Kidney capillary endothelial cell (primary cell): Measurements from ENCODE around the gene TMC7.
A peak's percentile ranks its signal among the peaks of the same experiment; 100 is the strongest.
"Not testable (repeated sequence)": the region's sequence is repeated elsewhere in the genome, so short reads cannot be mapped to it uniquely, and the experiment has no call there.

Source experiments
- DNase-seq: peaks from one replicate; pipeline ENCODE4 v3.0.0-alpha.2; 2018; ENCODE audit warnings: low spot score

The TMC7 gene

DNA sequence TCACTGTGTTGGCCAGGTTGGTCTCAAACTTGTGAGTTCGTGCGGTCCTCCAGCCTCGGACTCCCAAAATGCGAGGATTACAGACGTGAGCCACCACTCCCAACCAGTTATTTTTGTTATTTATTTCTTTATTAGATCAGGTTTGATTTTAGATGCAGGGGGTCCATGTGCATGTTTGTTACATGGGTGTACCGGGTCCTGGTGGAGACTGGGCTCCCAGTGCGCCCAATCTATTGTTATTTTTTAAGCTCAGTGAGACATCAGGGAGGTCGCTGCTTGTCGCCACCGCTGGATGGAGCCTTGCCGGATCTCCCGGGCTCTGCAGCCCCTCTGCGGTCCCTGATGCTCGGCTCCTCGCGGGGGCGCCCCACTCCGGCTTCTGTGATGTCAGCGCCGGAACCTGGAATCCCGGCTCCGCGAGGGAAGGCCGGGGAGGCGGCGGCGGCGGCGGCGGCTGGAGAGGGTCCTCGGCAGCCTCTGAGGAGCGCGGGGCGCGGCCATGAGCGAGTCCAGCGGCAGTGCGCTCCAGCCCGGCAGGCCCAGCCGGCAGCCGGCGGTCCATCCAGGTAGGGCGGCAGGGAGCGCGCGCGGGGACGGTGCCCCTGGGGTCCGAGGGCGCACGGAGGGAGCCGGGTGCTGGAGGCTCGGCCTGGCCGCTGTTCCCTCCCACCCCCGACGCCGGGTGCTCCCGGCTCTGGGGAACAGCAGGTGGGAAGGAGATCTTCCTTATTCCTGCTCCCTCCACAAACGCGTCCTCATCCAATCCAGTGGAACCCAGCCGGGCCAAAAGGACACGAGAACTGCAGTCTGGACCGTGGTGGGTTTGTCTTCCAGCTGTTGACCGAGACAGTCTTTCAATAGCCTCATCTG is at the start of gene TMC7:
TMC7 (plus strand) TSS at position 370 of the 870 bp plus-strand sequence; CDS start at position 500, 130 bp downstream.
- DNase-seq = peak; percentile 89

DNA sequence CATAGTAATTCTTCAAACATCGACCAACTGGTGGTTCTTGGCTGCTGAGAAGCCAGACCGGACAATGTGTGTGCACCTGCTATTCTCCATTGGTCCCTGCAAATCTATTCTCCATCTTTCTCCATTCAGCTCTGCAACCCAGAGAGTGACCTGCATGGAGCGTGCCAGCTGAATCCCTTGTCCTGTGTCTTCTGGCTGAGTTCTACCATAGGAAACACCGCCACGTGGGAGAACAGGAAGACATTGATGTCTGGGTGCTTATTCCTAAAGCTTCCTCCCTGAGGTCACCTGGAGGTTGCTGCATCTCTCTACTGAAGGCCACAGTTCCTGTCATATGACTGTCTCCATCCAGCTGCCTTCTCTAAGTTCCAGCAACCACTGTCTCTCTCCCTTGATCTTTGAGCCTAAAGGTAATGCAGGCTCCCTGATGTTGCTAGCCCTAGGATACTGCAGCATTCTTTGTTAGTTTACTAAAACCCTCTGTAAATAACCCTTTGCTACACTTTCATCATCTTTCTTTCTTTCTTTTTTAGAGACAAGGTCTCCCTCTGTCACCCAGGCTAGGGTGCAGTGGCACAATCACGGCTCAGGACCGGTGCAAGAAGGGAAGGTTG is 46.9 kb upstream of the TMC7 start:
- no peak for DNase-seq

DNA sequence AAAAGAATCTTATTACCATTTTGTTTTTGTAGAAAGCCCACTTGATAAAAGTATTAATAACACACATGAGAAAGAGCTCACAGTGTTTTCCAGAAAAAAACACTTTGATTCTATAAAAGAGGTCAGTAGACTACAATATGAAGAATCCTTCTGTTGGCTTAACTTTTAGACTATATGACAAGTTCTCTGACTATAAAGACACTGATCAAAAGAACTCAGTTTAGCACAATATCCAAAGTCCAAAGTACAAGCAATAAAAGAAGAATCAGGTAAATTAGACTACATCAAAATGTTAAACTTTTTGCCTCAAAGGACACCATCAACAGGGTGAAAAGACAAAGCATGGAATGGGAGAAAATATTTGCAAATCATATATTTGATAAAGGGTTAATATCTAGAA is 46.3 kb upstream of the TMC7 start:
- no peak for DNase-seq

DNA sequence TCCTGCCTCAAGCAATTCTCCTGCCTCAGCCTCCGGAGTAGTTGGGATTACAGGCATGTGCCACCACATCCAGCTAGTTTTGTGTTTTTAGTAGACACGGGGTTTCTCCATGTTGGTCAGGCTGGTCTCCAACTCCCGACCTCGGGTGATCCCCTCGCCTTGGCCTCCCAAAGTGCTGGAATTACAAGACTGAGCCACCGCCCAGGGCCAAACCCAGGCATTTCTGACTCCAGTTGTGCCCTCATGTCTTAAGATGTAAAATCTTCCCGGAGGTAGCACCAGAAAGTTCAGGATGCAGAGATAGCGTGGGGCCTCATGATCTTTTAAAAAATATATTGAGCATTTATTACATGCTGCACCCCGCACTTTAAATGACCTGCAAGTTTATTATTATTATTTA is 44.7 kb upstream of the TMC7 start:
- no peak for DNase-seq

DNA sequence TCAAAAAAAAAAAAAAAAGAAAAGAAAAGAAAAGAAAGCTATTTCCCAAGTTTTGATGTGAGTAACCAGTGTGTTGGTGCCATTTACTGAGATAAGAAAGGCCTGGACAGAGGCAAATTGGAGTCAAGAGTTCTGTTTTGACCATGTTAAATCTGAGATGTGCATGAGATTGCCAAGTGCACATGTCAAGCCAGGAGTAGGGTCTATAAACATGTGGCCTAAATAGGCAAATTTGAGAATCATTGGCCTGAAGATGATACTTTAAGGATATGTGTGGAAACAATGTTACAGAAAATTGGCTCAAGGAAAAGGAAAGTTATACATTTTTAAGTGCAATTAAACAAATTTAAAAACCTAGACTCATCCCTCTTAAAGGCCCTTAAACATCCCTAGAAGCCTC is 42.3 kb upstream of the TMC7 start:
- no peak for DNase-seq

DNA sequence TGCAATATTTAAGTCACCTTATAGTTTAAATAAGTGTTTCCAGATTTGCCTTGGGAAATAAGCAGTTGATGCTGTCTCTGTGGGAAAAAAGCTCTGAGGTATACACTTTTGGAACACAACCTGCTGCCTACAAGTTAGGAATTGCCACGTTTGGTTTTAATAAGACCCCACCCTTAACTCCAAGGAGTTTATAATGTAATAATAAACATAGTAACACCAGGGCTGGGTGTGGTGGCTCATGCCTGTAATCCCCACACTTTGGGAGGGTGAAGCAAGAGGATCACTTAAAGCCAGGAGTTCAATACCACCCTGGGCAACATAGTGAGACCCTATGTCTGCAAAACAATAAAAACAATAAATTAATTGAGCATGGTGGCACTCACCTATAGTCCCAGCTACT is 41.7 kb upstream of the TMC7 start:
- no peak for DNase-seq

DNA sequence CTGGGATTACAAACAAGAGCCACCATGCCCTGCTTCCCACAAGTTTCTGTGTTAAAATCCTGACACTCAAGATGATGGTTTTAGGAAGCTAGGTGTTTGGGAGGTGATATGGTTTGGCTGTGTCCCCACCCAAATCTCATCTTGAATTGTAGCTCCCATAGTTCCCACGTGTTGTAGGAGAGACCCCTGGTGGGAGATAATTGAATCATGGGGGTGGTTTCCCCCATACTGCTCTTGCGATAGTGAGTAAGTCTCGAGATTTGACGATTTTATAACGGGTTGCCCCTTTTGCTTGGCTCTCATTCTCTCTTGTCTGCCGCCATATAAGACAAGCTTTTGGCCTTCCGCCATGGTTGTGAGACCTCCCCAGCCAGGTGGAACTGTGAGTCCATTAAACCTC is 40.3 kb upstream of the TMC7 start:
- DNase-seq = no peak

DNA sequence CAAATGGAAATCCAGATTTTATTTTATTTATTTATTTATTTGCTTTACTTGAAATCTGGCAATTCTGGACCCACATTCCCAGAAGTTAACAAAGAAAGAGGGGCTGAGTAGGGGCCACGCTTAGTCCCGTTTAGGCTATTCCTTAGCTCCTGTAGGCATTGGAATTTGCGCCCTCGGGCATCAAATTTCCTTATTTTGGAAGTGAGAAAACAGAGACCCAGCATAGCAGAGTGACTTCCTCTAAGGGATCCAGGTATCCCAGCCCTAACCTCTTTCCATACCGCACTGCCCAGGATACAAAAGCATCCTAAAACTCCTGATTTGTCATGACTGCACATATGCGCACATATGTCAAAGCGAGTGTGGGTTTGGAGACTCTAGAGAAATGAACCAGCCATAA is 38.5 kb upstream of the TMC7 start:
- no peak for DNase-seq

DNA sequence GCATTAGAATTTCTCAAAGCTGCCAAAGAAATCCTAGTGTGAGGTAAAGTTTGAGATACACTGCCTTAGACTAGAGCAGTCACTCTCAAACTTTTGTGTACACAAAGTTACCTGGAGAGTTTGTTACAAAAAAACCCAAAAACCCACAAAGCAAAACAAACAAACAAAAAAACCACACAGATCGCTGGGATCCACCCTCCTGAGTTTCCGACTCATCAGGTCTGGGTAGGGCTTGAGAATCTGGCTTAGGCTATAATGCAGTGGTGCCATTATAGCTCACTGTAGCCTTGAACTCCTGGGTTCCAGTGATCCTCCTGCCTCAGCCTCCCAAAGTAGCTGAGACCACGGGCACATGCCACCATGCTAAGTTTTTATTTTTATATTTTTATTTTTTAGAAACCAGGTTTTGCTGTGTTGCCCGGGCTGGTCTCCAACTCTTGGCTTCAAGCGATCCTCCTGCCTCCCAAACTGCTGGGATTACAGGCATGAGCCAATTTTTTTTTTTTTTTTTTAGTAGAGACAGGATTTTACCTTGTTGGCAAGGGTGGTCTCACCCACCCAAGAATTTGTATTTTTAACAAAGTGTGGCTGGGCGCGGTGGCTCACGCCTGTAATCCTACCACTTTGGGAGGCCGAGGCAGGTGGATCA is 35.2 kb upstream of the TMC7 start:
- no peak for DNase-seq

DNA sequence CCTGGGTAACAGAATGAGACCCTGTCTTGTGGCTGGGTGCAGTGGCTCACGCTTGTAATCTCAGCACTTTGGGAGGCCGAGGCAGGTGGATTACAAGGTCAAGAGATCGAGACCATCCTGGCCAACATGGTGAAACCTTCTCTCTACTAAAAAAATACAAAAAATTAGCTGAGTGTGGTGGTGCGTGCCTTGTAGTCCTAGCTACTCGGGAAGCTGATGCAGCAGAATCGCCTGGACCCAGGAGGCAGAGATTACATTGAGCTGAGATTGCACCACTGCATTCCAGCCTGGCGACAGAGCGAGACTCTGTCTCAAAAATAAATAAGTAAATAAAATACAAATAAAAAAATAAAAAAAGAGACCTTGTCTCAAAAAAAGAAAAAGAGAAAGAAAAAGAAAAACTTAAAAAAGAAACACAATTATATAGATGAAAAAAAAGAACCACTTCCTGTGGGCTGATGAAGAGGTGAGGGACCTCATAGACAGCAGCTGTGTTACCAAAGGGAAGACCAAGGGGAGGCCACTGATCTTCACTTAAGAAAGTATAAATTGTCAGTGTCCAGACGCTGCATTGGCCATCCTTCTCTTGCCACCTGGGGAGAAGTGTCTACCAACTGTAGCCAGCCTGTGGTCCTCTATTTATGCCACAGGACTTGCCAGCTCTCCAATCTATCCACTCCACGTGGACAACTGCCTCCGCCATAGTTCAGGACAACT is 33.1 kb upstream of the TMC7 start:
- no peak for DNase-seq

DNA sequence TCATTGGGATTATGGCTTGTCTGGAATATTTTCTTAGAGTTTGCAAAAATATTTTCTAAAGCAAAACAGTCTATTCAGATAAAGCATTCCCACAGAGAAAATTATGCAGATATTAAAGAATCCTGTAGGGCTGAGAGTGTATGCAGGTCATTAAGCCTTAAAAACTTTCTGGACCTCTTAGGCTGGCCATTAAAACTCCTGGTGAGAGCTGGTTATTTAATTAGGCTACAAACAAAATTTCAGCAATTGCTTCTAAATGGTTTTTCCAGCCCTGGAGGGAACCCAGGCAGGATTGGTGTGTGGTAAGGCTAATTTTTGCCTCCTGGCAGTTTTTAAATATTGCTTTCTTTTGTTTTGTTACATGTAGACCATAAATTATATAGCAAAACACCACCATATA is 30.2 kb upstream of the TMC7 start:
- DNase-seq = no peak

DNA sequence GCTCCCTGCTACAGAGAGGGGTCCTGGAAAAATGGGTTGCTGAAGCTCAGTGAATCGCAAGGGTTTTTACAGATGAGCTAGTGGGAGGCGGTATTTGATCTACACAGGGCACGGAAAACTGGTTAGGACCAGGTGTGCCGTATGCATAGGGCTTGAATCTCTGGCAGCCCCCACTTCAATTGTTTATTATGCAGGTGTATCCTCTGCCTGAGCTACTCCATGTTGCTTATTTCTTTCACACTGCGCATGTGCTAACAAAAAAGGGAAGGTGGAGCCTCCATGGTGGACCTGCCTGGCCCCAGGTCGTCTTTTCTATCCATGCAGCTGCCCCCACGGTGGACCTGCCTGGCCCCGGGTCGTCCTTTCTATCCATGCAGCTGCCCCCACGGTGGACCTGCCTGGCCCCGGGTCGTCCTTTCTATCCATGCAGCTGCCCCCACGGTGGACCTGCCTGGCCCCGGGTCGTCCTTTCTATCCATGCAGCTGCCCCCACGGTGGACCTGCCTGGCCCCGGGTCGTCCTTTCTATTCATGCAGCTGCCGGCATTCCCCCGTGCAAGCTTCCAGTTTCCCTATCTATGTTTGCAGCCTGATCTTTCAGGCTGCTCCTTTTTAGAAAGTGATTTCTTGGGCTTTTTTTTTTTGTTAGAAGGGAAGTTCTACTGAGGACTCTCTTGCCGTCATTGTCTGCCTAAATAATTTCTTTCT is 27.7 kb upstream of the TMC7 start:
- not testable (repeated sequence) for DNase-seq

DNA sequence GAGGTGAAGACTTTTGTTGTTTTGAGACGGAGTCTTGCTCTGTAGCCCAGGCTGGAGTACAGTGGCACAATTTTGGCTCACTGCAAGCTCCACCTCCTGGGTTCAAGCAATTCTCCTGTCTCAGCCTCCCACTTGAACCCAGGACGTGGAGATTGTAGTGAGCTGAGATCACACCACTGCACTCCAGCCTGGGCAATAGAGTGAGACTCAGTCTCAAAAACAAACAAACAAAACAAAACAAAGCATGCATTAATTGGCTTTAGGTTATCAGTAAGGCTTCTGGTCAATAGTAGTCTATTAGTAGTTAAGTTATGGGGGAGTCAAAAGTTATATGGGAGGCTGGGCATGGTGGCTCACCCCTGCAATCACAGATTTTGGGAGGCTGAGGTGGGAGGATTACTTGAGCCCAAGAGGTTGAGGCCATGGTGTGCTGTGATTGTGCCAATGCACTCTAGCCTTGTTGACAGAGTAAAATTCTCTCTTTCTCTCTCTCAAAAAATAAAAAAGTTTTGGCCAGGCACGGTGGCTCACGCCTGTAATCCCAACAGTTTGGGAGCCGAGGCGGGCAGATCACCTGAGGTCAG is 27.0 kb upstream of the TMC7 start:
- DNase-seq = not testable (repeated sequence)

DNA sequence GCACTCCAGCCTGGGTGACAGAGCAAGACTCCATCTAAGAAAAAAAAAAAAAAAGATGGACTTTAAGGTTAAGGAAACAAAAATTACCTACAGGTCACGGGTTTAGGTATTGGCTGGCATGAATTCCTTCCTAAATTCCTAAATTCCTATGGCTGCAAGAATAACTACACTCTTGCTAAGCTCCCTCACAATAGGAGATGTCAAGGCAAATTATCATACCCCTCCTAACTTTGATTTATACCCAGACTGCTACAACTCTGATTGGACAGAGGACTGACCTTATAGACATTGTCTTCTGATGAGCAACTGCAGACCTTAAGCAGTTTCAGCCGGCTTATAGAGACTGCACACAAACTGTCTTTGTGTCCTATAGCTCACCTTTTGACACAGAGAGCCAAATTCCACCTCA is 25.1 kb upstream of the TMC7 start:
- DNase-seq = no peak

DNA sequence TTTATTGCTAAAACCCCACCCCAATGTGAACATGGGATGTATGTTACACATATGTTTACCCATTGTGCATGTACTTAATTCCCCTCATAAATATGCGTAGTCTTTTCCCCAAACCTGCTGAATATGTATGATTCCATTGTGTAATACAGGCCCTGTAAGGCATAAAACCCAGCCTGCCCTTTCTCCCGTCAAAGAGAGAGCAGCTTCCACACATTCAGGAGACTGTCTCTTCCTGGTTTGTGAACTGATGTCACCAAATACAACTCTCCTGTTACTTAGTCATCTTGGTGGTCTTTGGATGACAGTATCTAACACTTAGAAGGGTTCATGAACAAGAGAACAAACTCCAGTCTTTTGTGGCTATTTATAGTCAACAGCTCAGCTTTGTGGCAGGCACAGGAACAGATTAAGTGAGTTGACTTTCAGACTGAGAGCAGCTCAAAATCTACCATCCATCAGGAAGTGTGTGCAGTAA is 24.7 kb upstream of the TMC7 start:
- DNase-seq = peak; percentile 32

DNA sequence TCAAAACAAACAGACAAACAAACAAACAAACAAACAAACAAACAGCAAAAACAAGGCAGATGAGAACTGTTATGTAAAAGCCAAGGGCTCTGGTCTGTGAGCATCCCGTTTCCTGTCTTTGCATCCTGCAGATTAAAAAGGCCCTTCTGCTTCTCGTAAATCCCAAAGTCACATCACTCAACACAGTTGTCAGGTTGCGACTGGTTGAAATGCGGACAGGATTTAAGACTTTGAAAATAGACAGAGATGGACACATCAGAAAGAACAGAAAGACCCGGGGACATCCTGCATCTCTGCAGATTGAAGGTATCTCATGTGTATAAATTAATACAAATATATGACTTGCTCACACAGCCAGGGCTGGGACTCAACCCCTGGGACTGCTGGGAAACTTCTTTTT is 18.2 kb upstream of the TMC7 start:
- no peak for DNase-seq

DNA sequence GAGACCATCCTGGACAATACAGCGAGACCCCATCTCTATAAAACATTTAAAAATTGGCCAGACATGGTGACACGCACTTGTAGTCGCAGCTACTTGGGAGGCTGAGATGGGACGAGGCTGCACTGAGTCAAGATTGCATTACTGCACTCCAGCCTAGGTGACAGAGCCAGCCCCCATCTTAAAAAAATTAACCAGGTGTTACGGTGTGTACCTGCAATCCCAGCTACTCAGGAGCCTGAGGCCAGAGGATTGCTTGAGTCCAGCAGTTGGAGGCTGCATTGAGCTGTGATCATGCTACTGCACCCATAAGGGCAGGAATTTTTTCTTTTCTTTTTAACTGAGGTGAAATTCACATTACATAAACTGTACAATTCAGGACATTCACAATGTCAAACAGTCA is 16.9 kb upstream of the TMC7 start:
- DNase-seq = no peak

DNA sequence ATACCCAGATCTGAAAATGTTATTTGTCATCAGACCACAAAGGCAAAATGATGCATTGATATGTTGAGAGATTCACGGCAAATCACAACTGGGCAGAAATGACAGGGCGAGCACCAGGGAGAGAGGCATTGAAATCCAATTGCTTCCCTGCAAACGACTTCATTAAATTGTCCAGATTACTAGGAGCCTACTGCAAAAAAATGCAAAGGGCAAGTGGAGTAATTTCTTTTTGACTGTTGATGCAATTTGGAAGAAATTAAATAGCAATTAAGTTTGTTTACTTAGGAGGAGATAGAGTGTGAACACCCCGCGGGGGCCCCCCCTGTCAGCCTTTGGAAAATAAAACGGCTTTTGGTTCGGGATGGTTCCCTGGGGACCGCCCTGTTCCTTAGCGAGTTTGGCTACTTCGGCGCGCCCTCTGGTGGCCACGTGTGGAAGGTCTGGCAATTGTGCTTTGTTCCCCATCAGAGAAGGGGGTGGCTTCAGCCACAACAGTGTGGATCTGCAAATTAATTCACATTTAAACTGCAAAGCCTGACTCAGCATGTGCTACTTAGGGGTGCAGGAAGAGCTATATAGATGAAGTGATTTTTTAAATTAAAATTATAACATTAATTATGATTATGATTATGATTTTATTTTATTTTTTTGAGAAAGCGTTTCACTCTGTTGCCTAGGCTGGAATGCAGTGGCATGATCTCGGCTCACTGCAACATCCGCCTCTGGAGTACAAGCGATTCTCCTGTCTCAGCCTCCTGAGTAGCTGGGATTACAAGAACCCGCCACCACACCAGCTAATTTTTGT is 14.5 kb upstream of the TMC7 start:
- DNase-seq = peak; percentile 66

DNA sequence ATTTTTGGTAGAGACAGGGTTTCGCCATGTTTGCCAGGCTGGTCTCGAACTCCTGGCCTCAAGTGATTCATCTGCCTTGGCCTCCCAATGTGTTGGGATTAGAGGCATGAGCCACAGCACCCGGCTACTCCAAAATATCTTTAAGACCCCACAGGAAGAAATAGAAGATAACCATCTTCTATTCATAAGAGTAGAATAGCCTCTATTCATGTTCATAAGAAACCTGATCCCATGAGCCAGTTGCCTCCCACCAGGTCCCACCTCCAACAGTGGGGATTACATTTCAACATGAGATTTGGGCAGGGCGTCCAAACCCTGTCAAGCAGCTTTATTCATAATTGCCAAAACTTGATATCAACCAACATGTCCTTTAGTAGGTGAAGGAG is 13.9 kb upstream of the TMC7 start:
- no peak for DNase-seq

DNA sequence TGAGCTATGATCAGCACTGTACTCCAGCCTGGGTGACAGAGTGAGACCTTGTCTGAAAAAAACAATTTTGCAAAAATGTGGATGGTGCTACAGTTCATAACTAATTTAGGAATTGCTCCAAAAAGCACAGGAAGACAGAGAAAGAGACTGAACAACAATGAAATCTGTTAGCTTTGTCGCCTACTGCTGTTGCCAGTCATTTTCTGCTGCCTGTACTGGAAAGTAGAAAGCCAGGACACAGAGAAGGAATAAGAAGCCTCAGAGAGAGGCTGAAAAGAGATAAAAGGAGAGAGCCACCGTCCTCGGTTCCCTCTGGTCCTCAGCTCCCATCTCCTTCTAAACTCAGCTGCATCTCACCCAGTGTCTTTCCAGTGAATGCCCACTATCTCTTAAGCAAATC is 8.6 kb upstream of the TMC7 start:
- no peak for DNase-seq

DNA sequence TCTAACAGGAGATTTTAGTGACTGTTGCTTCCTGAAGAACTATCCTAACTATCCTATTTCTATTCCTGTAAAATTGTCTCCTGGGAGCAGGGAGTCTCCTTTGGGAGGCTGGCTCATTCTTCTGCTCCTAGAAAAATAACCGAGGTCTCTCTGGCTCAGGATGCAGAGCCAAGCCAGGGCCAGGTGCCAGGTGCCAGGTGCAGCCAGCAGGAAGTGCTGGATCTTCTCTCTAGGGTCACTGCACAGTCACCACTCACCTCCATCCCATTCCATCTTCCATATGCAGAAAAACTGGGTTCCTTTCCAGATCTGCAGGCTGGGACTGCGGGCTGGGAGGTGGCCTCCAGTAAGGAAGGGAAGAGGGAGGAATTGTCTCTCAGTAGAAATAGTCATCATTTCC is 3.8 kb upstream of the TMC7 start:
- no peak for DNase-seq
